K562 (cell line): ENCODE results near the gene PLPP7. TPM values are rescaled to one million over a fixed set of nuclear protein-coding genes. Genes with fewer than 3 reads are reported as not detected.

Experiments used
- ATAC-seq: fragments of 200-7000 bp; cut with Tn5 transposase; 3 replicates; pipeline ENCODE4 v1.9.1; 2020; ENCODE audit warnings: moderate library complexity
- BruUV-seq: library from RNA; stranded (reverse); fragments of 400-500 nt; replicated peaks from 2 replicates; lab custom pipeline; 2021; lab: Mats Ljungman, UMichigan
- CTCF ChIA-PET: fragments of 300-600 bp; formaldehyde crosslinking; extraction: SDS; loops from one replicate; lab custom pipeline; 2021; ENCODE audit warnings: low intra/inter-chr PET ratio; lab: Yijun Ruan, JAX
- POLR2A ChIA-PET: fragments of 300-600, 350-650 bp; sonication (Branson Sonifier 250); formaldehyde crosslinking; extraction: SDS; loops from one replicate; lab custom pipeline; 2021; ENCODE audit warnings: antibody characterized with exemption, inconsistent platforms; lab: Yijun Ruan, JAX
- DNase-seq, 4 experiments: peaks; one replicate each; pipeline versions ENCODE4 v3.0.0 to v3.0.0-alpha.2; 2011 to 2018; ENCODE audit warnings: low spot score in 3 of 4, mixed read lengths in 3 of 4; ENCODE audit errors: extremely low read depth in 1 of 4
- FAIRE-seq: peaks from 2 replicates; lab custom pipeline; 2011; peaks lifted over from hg19 to GRCh38; lab: Jason Lieb, UNC
- H2AFZ ChIP-seq: 2 replicates; pipeline ENCODE4 v1.6.0; 2011; ENCODE audit warnings: low read depth, low read length, control low read depth, inconsistent platforms
- H3K27ac ChIP-seq: fragments of 200-600 bp; 3 replicates; pipeline ENCODE4 v1.8.0; 2011; ENCODE audit warnings: low read depth, mild to moderate bottlenecking, control low read depth, inconsistent platforms, low read length, moderate library complexity, mixed read lengths; ENCODE audit errors: extremely low read depth
- H3K27me3 ChIP-seq, 2 experiments: fragments of 300-600 bp in 1 of 2; 2 replicates in 1 of 2; 3 replicates in 1 of 2; pipeline versions ENCODE4 v1.6.0 to v1.8.0; 2011; ENCODE audit warnings: inconsistent platforms in 2 of 2, low read length in 2 of 2, mild to moderate bottlenecking in 1 of 2, mixed read lengths in 1 of 2, moderate library complexity in 1 of 2; ENCODE audit not compliant: control insufficient read depth in 2 of 2, insufficient read depth in 2 of 2
- H3K36me3 ChIP-seq: fragments of 300-600 bp; 3 replicates; pipeline ENCODE4 v1.8.0; 2011; ENCODE audit warnings: mild to moderate bottlenecking, low read length, inconsistent platforms; ENCODE audit not compliant: control insufficient read depth, insufficient read depth
- H3K4me1 ChIP-seq, 2 experiments: fragments of 200-600 bp in 1 of 2; replicated peaks in 1 of 2; 2 replicates in 1 of 2; 3 replicates in 1 of 2; pipeline versions ENCODE4 v1.5.1 to v1.8.0; 2011; ENCODE audit warnings: inconsistent platforms in 2 of 2, low read length in 2 of 2, mild to moderate bottlenecking in 1 of 2, mixed read lengths in 1 of 2, moderate library complexity in 1 of 2; ENCODE audit not compliant: control insufficient read depth in 2 of 2, insufficient read depth in 2 of 2
- H3K4me2 ChIP-seq: 2 replicates; pipeline ENCODE4 v1.6.1; 2011; ENCODE audit warnings: low read length, control low read depth, inconsistent platforms, mixed read lengths; ENCODE audit not compliant: insufficient read depth
- H3K4me3 ChIP-seq: fragments of 200-600 bp; sonication (generic), shearing (Covaris generic); 2 replicates; pipeline ENCODE4 v1.5.1; 2016; ENCODE audit warnings: control low read depth, inconsistent platforms
- H3K79me2 ChIP-seq: fragments of 200-600 bp; 3 replicates; pipeline ENCODE4 v1.8.0; 2011; ENCODE audit warnings: low read length, inconsistent platforms; ENCODE audit not compliant: control insufficient read depth, insufficient read depth
- H3K9ac ChIP-seq, 2 experiments: 2 replicates each; pipeline versions ENCODE4 v1.6.0 to v1.6.1; 2011; ENCODE audit warnings: low read depth in 2 of 2, low read length in 2 of 2, control low read depth in 1 of 2, inconsistent platforms in 1 of 2, mild to moderate bottlenecking in 1 of 2, mixed read lengths in 1 of 2; ENCODE audit not compliant: insufficient read depth in 1 of 2
- H3K9me1 ChIP-seq: one replicate; pipeline ENCODE4 v1.6.0; 2011; ENCODE audit warnings: inconsistent platforms, mild to moderate bottlenecking, low read length, moderate library complexity; ENCODE audit not compliant: control insufficient read depth, insufficient read depth
- H3K9me3 ChIP-seq: replicated peaks from 2 replicates; pipeline ENCODE4 v1.5.1; 2011; ENCODE audit warnings: low read depth, low read length, inconsistent platforms; ENCODE audit not compliant: control insufficient read depth, insufficient read depth
- H4K20me1 ChIP-seq: replicated peaks from 2 replicates; pipeline ENCODE4 v1.6.1; 2011; ENCODE audit warnings: low read length, inconsistent platforms, mixed read lengths; ENCODE audit not compliant: control insufficient read depth, insufficient read depth
- NR4A1 ChIP-seq, 2 experiments: fragments of 250-450 bp in 1 of 2; fragments of 450-650 bp in 1 of 2; sonication (Bioruptor Pico) in 1 of 2; IDR thresholded peaks; 2 replicates each; pipeline versions ENCODE4 v1.4.0 to v1.6.1; 2016 to 2020; ENCODE audit warnings: mild to moderate bottlenecking in 2 of 2, missing compliant biosample characterization in 1 of 2, missing genetic modification characterization in 1 of 2, moderate library complexity in 1 of 2
- POU5F1 ChIP-seq: fragments of 150-350 bp; IDR thresholded peaks from 2 replicates; pipeline ENCODE4 v1.6.1; 2014; ENCODE audit warnings: borderline replicate concordance, low read length, low read depth, mild to moderate bottlenecking; ENCODE audit not compliant: partially characterized antibody
- ZNF184 ChIP-seq: sonication (generic); formaldehyde crosslinking; IDR thresholded peaks from 2 replicates; pipeline ENCODE4 v1.5.0; 2020; ENCODE audit warnings: missing genetic modification reagents
- ZNF79 ChIP-seq: fragments of 250-450 bp; sonication (Bioruptor Pico); IDR thresholded peaks from 2 replicates; pipeline ENCODE4 v1.4.0; 2020; ENCODE audit warnings: low read depth, mild to moderate bottlenecking, moderate library complexity
- WGBS: fragments of 100-300 bp; shearing (Covaris generic); methylation state at CpG from one replicate; pipeline ENCODE4 v1.1.6; 2016; ENCODE audit warnings: low coverage, mixed read lengths; ENCODE audit not compliant: insufficient coverage; ENCODE audit errors: missing lambda C conversion rate; 5-methylcytosine and 5-hydroxymethylcytosine counted together
- in situ Hi-C: fragments of 300-500 bp; cut with MboI; formaldehyde crosslinking; loops from 4 replicates; pipeline ENCODE4 v1.15.0; 2018; ENCODE audit warnings: inconsistent platforms, mixed read lengths
- intact Hi-C: fragments of 100-400 bp; cut with micrococcal nuclease; formaldehyde crosslinking; loops from 2 replicates; pipeline ENCODE4 v1.14.2; 2022
- polyA plus RNA-seq, 8 experiments: library from polyadenylated mRNA; depleted of rRNA in 4 of 8; stranded (reverse) in 5 of 8; unstranded in 3 of 8; fragments of >200 nt; fragmentation: Nextera tagmentation in 2 of 8; fragmentation: Illumina TruSeq in 1 of 8; extraction: Ambion mirVana in 2 of 8; extraction: Trizol in 1 of 8; gene quantifications; 2 replicates each; pipeline versions ENCODE4 v1.2.1 to v1.2.3, GENCODE V29; 2011 to 2014; ENCODE audit warnings: inconsistent platforms in 1 of 8, missing spikeins in 1 of 8
- total RNA-seq, 7 experiments: library from RNA; depleted of rRNA in 6 of 7; stranded (reverse); fragments of >200 nt in 6 of 7; fragmentation: Illumina TruSeq in 2 of 7; extraction: Trizol in 2 of 7; gene quantifications; 2 replicates each; pipeline versions ENCODE4 v1.2.1 to v1.2.3, GENCODE V29; 2011 to 2021; ENCODE audit warnings: low replicate concordance in 1 of 7

PLPP7 gene
- total and polyA plus RNA-seq, 9 of the 15 experiments (the other 6 are each of a cell fraction or from before 2014, with no cell fraction given) = 0.09 to 0.93 (median 0.18) TPM; not detected in 4

DNA sequence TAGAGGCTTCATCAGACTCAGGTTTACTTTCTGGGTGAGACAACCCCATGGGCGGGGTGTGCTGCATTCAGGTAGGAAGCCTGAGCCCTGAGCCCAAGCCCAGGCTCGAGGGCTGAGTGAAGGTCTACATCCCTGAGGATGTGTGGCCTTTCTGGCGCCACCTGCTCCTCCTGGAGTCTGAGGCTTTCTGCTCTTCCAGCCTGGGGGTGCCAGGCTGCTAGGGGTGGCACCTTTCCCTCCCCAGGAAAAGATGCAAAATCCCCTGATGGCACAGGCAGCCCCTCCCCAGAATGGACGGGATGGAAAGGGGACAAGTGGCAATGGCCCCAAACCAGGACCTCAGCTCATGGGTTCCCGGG is 60.0 kb downstream of the PLPP7 start:
- ChIA-PET CTCF (interaction anchor here (0.7 to 1.9 kb wide), 6 partner anchors 43 to 391 kb away, joined by 3 to 12 read pairs (median 6); partner anchors contain the start of gene RAPGEF1), POLR2A (interaction anchor here (0.7 to 2.0 kb wide), 5 partner anchors 12 to 174 kb away, joined by 3 to 10 read pairs (median 4); no protein-coding TSS in a partner anchor)
- Histone ChIP-seq H2AFZ (peak overlapping the region; percentile 97), H4K20me1 (no peaks in the 10 kb centered on the region), H3K36me3 (no peaks in the 10 kb centered on the region), H3K9ac (peak overlapping the region in 1 of 2 experiments; percentile 88; a peak in 2 of 4 replicates), H3K9me1 (no peaks in the 10 kb centered on the region), H3K4me2 (peak overlapping the region; percentile 87), H3K27me3 (no peaks in the 10 kb centered on the region), H3K4me3 (no peak overlapping the region), H3K9me3 (no peaks in the 10 kb centered on the region), H3K4me1 (peaks cover 3 to 25% of the 10 kb centered on the region in 2 experiments; a peak in 4 of 5 replicates), H3K79me2 (no peaks in the 10 kb centered on the region), H3K27ac (no peak overlapping the region)
- in situ Hi-C loops = no loop called here
- no peak for FAIRE-seq
- 14% methylated on average over 5 of the region's 5 CpGs for WGBS
- no TSS peak for BruUV-seq
- intact Hi-C loops = no loop called here
- TF ChIP-seq NR4A1 (CRISPR knock-in tag; IDR thresholded peaks at IDR 0.05) (no peak), NR4A1 (tag; IDR thresholded peaks at IDR 0.05) (no peak), POU5F1 (no peak), ZNF79 (CRISPR knock-in tag) (no peak), ZNF184 (no peak)
- ATAC-seq = no peak
- no peak for DNase-seq
